ENCODE data around the gene HOXC5.

The HOXC5 gene

DNA sequence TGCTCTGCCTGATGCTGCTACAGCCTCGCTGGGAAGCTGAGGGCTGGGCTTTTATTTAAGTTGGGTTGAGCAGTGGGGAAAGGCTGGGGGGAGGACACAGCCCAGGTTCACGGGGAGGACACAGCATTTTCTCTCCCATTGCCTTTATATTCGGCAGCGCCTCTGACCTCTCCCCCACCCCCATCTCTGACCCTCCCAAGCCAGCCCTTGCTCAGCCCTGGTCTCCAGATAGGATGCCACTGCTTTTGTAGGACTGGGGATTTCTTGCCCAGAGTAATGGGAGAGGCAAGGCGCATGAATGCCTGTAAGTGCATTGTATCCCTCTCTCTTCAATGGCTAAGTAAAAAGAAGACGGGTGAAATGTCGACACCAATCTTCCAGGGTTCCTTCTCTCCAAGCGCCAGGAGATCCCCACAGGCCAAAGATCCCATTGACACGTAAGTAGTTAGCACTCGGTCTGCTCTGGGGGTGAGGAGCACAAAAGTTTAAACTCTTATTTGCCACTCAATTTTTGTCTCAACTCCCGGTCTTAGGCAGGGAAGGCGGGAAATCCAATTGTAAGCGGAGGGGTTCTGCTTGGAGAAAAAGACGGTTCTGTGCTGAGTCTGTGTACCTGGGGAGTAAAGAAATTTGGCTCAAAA, 25.4 kb downstream of the HOXC5 start:
- DNase-seq (ENCODE audit: low read depth), result no peak
- H3K4me3 ChIP-seq (ENCODE audit: control insufficient read depth, low read depth, low read length), result no peak overlapping the region
- TF ChIP-seq, protein P1, sequence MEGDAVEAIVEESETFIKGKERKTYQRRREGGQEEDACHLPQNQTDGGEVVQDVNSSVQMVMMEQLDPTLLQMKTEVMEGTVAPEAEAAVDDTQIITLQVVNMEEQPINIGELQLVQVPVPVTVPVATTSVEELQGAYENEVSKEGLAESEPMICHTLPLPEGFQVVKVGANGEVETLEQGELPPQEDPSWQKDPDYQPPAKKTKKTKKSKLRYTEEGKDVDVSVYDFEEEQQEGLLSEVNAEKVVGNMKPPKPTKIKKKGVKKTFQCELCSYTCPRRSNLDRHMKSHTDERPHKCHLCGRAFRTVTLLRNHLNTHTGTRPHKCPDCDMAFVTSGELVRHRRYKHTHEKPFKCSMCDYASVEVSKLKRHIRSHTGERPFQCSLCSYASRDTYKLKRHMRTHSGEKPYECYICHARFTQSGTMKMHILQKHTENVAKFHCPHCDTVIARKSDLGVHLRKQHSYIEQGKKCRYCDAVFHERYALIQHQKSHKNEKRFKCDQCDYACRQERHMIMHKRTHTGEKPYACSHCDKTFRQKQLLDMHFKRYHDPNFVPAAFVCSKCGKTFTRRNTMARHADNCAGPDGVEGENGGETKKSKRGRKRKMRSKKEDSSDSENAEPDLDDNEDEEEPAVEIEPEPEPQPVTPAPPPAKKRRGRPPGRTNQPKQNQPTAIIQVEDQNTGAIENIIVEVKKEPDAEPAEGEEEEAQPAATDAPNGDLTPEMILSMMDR (IDR thresholded peaks at IDR 0.05; ENCODE audit: control insufficient read depth, insufficient read depth, low read depth, low read length, missing control alignments), result no peak

DNA sequence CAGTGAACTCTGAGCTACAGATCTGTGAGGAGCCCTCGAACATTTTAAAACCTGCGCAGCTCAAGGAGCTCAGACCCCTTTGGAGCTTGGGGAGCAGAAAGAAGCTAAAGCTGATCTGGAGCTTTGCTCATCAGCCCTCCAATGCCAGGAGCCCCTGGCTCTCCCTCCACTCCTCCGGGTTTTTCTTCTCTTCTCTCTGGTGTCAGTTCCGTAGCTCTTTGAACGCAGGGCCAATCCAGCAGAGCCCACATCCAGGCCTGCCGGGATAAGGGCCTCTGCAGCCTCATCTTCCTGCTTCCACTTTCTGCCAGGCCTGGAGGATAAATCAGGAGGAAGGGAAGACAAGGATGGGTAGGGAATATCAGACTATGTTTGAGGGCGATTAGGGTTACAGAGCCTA, 26.8 kb downstream of the HOXC5 start:
- H3K4me3 ChIP-seq (ENCODE audit: control insufficient read depth, low read depth, low read length), result no peak overlapping the region
- no peak for DNase-seq (ENCODE audit: low read depth)
- TF ChIP-seq, protein P1 (IDR thresholded peaks at IDR 0.05; ENCODE audit: control insufficient read depth, insufficient read depth, low read depth, low read length, missing control alignments), result no peak

DNA sequence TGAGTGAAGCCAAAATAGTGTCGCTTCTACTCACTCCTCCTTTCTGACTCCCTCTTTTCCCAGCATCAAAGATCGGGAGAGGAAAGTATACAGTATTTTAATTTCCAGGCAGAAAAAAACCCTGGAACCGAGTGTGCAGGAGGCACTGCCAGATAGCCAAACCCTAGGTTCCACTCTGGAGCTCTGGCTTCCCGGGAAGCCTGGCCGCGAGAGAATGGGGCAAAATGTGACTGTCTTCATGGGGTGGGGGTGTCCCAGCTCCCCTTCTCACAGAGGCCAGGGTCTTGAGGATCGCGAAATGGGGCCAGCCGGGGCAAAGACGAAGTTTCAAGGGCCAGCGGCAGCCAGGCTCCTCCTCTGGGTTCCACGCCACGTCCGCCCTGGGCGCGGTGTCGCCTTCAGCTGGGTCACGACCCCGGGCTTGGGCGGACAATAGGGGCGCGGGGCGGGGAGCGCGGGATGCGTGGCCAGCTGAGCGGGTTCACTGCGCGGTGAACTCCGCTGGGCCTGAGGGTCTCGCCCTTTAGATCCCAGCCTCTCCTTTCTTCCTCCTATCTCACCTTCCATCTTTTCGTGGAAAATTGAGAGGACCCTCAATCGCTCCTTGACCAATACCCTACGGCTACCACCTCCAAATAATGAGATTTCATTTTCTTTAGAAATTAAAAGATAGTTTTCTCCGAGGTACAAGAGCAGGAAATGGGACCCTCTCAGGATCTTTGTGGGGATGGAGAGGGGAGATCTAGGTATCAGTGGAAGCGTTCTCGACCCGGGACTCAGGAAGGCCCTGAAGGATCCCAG, 27.5 kb downstream of the HOXC5 start:
- no peak overlapping the region for H3K4me3 ChIP-seq (ENCODE audit: control insufficient read depth, low read depth, low read length)
- TF ChIP-seq, protein P1 (IDR thresholded peaks at IDR 0.05; ENCODE audit: control insufficient read depth, insufficient read depth, low read depth, low read length, missing control alignments), result no peak
- DNase-seq (ENCODE audit: low read depth), result no peak

DNA sequence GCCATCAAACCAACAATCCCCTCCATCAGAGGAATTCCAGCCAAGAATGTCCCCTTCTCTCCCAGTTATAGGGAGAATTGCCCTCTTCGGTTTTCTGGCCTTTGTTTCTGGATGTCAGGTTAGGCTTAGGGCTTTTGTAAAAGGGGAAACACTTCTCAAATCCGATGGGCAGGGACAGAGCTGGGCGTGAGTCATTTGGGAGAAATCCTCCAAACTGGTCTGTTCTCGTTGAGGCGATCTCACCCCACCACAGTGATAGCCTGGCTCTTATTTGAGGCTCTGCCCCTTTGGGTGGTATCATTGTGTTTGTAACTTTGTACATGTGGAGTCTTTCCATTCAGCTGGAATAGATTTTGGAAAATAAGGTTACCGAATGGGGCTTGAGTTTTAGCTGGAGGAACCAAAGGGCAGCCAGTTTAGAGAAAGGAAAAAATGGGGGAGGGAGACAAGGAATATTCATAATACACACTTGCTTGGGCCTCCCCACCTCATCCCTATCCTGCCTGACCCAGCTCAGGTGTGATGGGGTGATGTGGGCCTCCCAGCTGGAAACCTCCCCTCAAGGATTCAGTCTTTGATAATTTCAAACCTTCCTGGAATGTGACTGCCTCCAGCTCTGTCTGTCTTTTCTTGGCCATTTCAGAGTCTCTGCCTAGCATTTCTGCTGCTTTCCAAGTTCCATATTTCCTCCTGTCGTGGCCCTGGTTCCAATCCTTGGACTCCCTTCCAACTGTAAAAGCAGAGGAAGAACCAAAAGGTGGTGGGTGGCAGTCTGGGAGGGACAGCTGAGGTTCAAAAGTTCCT, 28.3 kb downstream of the HOXC5 start:
- DNase-seq (ENCODE audit: low read depth), result no peak
- H3K4me3 ChIP-seq (ENCODE audit: control insufficient read depth, low read depth, low read length), result no peak overlapping the region
- TF ChIP-seq, protein P1 (IDR thresholded peaks at IDR 0.05; ENCODE audit: control insufficient read depth, insufficient read depth, low read depth, low read length, missing control alignments), result no peak

DNA sequence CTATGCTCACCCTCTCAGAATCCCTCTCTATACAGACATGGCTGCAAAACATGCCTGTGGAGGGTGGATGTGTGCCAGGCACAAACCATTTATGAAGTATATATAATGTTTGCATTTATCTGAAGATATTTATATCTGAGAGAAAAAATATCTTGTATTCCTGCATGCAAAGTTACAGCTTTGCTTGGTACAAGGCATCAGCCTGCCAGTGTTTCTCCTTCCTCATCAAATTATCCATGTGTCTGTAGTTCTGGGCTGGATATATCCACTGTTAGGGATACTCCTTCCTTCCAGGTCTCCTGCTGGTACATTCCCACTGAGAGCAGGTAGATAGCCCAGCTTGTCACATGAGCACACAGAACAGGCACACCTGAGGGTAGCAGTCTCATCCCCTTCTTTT, 32.8 kb downstream of the HOXC5 start:
- TF ChIP-seq, protein P1 (IDR thresholded peaks at IDR 0.05; ENCODE audit: control insufficient read depth, insufficient read depth, low read depth, low read length, missing control alignments), result no peak
- DNase-seq (ENCODE audit: low read depth), result no peak
- no peak overlapping the region for H3K4me3 ChIP-seq (ENCODE audit: control insufficient read depth, low read depth, low read length)

DNA sequence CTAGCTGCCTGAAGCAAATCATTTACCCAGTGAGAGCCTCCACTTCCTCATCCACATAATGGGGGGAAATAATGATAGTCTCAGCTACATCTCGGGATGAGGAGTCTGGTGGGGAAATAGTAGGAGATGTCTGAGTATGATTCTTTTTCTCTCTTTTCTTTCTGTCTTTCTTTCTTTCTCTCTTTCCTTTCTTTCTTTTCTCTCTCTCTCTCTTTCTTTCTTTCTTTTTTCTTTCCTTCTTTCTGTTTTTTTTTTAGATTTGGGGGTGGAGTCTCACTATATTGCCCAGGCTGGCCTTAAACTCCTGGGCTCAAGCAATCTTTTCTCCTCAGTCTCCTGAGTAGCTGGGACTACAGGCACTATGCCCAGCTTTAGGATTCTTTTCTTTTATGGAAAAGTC, 33.6 kb downstream of the HOXC5 start:
- no peak overlapping the region for H3K4me3 ChIP-seq (ENCODE audit: control insufficient read depth, low read depth, low read length)
- TF ChIP-seq, protein P1 (IDR thresholded peaks at IDR 0.05; ENCODE audit: control insufficient read depth, insufficient read depth, low read depth, low read length, missing control alignments), result no peak
- no peak for DNase-seq (ENCODE audit: low read depth)
